Measurements from ENCODE around the gene SLBP.

Gene SLBP

GRCh38 chr4:1712216-1713002 lies at the start of gene SLBP:
Gene SLBP (minus strand): TSS chr4:1712319. CDS start chr4:1712188, 131 bp downstream.
- DNase-seq (ENCODE audit: low spot score), result peak; percentile 95

GRCh38 chr4:1761130-1761689 lies 49.1 kb upstream of the SLBP start:
- DNase-seq (ENCODE audit: low spot score), result no peak

GRCh38 chr4:1760521-1761071 lies 48.5 kb upstream of the SLBP start:
- DNase-seq (ENCODE audit: low spot score), result no peak

- no peak for DNase-seq (ENCODE audit: low spot score)
These were observed 47.7 kb upstream of the SLBP start for GRCh38 chr4:1759818-1760223.

GRCh38 chr4:1759170-1759817 lies 47.2 kb upstream of the SLBP start:
- DNase-seq (ENCODE audit: low spot score), result no peak

- no peak for DNase-seq (ENCODE audit: low spot score)
These were observed 46.4 kb upstream of the SLBP start for GRCh38 chr4:1758306-1759121.

- no peak for DNase-seq (ENCODE audit: low spot score)
These were observed 45.7 kb upstream of the SLBP start for GRCh38 chr4:1757836-1758235.

- DNase-seq (ENCODE audit: low spot score), result no peak
These were observed 45.0 kb upstream of the SLBP start for GRCh38 chr4:1756893-1757779.

GRCh38 chr4:1756079-1756478 lies 44.0 kb upstream of the SLBP start:
- DNase-seq (ENCODE audit: low spot score), result no peak

- DNase-seq (ENCODE audit: low spot score), result no peak
These were observed 43.2 kb upstream of the SLBP start for GRCh38 chr4:1755297-1755696.

GRCh38 chr4:1754336-1754735 lies 42.2 kb upstream of the SLBP start:
- DNase-seq (ENCODE audit: low spot score), result no peak

GRCh38 chr4:1753697-1754311 lies 41.7 kb upstream of the SLBP start:
- no peak for DNase-seq (ENCODE audit: low spot score)

GRCh38 chr4:1753294-1753696 lies 41.2 kb upstream of the SLBP start:
- no peak for DNase-seq (ENCODE audit: low spot score)

- no peak for DNase-seq (ENCODE audit: low spot score)
These were observed 40.3 kb upstream of the SLBP start for GRCh38 chr4:1752284-1753041.

GRCh38 chr4:1751919-1752283 lies 39.8 kb upstream of the SLBP start:
- DNase-seq (ENCODE audit: low spot score), result no peak

GRCh38 chr4:1751155-1751918 lies 39.2 kb upstream of the SLBP start:
- DNase-seq (ENCODE audit: low spot score), result no peak

GRCh38 chr4:1750381-1751154 lies 38.4 kb upstream of the SLBP start:
- no peak for DNase-seq (ENCODE audit: low spot score)

- no peak for DNase-seq (ENCODE audit: low spot score)
These were observed 37.7 kb upstream of the SLBP start for GRCh38 chr4:1749826-1750225.

Measured in hematopoietic multipotent progenitor cell treated with erythropoietin and hydrocortisone succinate and interleukin-3 and kit ligand, for 15 days (in vitro differentiated cells).